ENCODE data around the gene ABCF2.

DNA sequence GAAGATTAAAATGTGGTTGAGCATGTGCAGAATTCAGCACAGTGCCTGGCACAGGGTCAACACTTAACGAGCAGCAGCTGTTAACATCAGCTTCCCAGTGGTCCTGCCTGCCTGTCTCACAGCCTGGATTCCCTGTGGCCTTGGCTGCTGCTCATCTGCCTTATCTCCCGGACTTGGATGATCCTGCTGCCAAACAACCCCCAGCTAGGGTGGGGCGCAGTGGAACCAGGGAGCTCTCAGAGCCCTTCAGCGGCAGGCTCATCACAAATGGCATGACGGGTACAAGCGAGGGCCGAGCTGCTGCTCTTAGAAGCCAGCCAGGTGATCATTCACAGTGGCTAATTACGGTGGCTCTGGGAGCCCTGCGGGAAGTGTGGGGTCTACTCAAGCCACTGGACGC lies 34.5 kb upstream of the ABCF2 start:
- TF ChIP-seq, protein P1, sequence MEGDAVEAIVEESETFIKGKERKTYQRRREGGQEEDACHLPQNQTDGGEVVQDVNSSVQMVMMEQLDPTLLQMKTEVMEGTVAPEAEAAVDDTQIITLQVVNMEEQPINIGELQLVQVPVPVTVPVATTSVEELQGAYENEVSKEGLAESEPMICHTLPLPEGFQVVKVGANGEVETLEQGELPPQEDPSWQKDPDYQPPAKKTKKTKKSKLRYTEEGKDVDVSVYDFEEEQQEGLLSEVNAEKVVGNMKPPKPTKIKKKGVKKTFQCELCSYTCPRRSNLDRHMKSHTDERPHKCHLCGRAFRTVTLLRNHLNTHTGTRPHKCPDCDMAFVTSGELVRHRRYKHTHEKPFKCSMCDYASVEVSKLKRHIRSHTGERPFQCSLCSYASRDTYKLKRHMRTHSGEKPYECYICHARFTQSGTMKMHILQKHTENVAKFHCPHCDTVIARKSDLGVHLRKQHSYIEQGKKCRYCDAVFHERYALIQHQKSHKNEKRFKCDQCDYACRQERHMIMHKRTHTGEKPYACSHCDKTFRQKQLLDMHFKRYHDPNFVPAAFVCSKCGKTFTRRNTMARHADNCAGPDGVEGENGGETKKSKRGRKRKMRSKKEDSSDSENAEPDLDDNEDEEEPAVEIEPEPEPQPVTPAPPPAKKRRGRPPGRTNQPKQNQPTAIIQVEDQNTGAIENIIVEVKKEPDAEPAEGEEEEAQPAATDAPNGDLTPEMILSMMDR (optimal IDR thresholded peaks at IDR 0.05 in 1 of 3, IDR thresholded peaks at IDR 0.05 in 1 of 3, conservative IDR thresholded peaks at IDR 0.05 in 1 of 3; ENCODE audit: extremely low read depth in 1 of 3, insufficient read depth in 2 of 3, low read length in 3 of 3): no peak
- no peak for TF ChIP-seq EZH2 (IDR thresholded peaks at IDR 0.05; ENCODE audit: low read length)

Measured in keratinocyte (primary cell).